MG63 (cell line): ENCODE data around the gene TSBP1. TPM values are rescaled to one million over a fixed set of nuclear protein-coding genes. Genes with fewer than 3 reads are reported as not detected.

Source experiments
- DNase-seq: peaks from one replicate; pipeline ENCODE4 v3.0.0-alpha.2; 2020
- H3K27me3 ChIP-seq: fragments of 250-450 bp; sonication (Bioruptor Pico); 2 replicates; pipeline ENCODE4 v1.5.1; 2020; ENCODE audit warnings: mild to moderate bottlenecking, moderate library complexity
- H3K36me3 ChIP-seq: fragments of 250-450 bp; sonication (Bioruptor Pico); 2 replicates; pipeline ENCODE4 v1.5.1; 2020; ENCODE audit warnings: mild to moderate bottlenecking, moderate library complexity
- H3K4me3 ChIP-seq: fragments of 250-450 bp; sonication (Bioruptor Pico); 2 replicates; pipeline ENCODE4 v1.5.1; 2020; ENCODE audit warnings: mild to moderate bottlenecking, moderate library complexity
- H3K9me3 ChIP-seq: fragments of 250-450 bp; sonication (Bioruptor Pico); 2 replicates; pipeline ENCODE4 v1.5.1; 2020; ENCODE audit warnings: mild to moderate bottlenecking, moderate library complexity
- total RNA-seq: library from RNA; depleted of rRNA; stranded (reverse); fragments of >200 nt; shearing (Covaris generic); gene quantifications from 2 replicates; pipeline ENCODE4 v1.2.3, GENCODE V29; 2014; ENCODE audit warnings: low replicate concordance; rRNA removed

The TSBP1 gene
- total RNA-seq, 1 experiment from 2014 or later = not detected

DNA sequence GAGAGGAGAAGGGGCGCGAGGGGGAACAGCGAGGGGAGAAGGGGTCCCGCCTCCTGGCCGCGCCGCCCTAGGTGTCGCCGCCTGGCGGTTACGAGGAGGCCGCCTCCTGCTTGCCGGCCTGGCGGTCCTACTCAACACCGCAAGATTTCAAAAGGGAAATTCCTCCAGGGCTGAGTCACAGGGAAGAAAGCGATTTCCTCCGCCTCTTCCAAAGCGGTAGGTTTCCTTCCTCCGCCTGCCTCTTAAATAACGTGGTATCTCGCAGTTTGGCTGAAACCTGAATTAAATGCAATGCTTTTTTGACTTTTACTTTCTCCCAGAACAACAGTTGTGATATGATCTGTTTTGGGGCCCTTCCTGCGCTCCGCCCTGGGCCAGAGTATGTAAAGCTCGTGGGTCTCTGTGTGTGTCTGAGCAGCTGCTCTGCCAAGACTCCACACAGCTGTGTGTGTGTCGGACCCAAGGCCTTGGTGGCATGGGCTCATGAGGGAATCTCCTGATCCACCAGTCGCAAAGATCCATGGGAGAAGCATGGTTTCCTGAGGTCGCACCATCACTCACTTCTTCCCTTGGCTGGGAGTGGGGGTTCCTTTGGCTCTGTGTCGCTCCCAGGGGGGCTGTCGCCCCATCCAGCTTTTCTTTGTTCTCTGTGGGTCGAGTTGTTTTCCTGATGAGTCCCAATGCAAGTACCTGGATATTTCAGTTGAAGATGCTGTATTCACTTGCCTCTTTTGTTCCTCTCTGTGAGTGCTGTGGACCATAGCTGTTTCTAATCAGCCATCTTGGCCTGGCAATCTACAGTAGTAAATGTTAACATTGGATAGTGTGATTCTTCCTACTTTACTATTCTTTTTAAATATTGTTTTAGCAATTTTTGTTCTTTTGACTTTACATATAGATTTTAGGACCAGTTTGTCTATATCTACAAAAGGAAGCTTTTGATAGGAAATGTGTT, 116.2 kb downstream of the TSBP1 start:
- H3K36me3 ChIP-seq = no peaks in the 10 kb centered on the region
- H3K27me3 ChIP-seq = no peaks in the 10 kb centered on the region
- peak; percentile 77 for DNase-seq
- peak overlapping the region; percentile 17; the same call in 1 of the 2 replicates for H3K4me3 ChIP-seq
- no peaks in the 10 kb centered on the region for H3K9me3 ChIP-seq

DNA sequence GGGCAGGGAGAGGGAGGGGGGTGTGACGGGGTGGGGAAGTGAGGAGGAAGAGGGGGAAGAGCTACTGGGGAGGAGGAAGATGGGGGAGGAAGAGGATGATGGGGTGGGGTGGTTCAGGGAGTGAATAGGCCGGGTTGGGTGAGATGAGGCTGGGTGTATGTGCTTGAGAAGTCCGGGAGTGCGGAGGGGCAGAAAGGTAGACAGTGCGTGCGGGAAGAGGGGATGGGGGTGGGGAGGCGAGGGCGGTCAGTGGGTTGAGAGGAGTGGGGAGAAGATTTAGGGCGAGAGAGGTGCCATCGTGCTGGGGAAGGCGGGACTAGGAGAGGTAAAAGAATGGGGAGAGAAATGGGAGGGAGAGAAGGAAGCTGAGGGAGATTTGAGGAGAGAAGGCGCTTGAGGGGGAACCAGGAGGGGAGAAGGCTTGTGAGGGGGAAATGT, 116.9 kb downstream of the TSBP1 start:
- Histone ChIP-seq H3K27me3 (no peaks in the 10 kb centered on the region), H3K9me3 (no peaks in the 10 kb centered on the region), H3K4me3 (no peak overlapping the region), H3K36me3 (no peaks in the 10 kb centered on the region)
- DNase-seq = no peak

DNA sequence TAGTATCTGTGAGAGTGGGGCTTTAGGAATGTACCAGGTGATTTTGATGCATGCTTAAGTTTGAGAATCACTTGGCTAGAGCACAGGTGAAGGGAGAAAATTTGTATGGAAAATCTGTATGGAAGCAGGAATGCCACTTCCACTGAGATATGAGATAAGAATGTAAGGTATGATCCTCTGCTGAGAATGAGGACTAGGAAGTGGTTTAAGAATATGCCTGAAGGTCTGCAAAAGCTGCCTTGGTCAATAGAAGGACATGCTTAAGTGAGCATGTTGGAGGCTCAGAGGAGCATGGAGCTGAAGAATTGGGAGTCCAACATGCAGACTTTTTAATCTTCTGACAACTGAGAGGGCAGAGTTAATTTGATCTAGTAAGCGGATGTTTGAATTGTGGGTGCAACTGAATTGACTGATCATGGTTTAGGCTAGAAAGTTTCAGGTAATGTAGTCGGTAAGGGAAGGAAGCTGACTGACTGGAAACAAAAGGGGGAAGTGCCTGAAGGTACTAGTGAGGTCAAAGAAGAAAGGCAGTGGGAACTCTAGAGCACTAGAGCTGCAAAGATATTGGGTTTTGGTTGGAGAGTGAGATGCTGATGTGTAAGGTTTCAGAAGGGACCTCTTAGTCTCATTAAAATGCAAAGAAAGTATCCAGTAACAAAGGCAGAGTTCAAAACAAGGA, 119.2 kb downstream of the TSBP1 start:
- Histone ChIP-seq H3K9me3 (no peaks in the 10 kb centered on the region), H3K4me3 (no peak overlapping the region), H3K36me3 (no peaks in the 10 kb centered on the region), H3K27me3 (no peaks in the 10 kb centered on the region)
- DNase-seq = no peak

DNA sequence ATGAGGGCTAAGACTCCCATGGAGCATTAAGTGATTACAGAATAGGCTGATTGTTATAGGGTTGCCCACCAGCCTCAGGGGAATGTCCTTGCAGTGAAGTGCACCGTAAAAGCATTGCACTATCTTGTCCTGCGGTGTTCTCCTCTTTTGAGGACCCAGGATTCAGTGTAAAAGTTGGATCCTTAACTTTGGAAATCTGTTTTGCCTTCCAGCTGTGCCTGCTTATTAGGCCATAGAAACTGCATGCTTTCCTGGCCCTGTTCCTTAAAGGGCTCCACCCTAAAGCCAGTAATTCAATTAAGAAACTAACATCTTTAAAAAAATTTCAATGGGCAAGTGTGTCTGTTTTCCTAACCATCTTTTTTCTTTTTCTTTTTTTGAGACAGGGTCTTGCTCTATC, 122.4 kb downstream of the TSBP1 start:
- Histone ChIP-seq H3K4me3 (no peak overlapping the region), H3K27me3 (no peaks in the 10 kb centered on the region), H3K36me3 (no peaks in the 10 kb centered on the region), H3K9me3 (no peaks in the 10 kb centered on the region)
- no peak for DNase-seq

- no peaks in the 10 kb centered on the region for H3K27me3 ChIP-seq
- no peaks in the 10 kb centered on the region for H3K9me3 ChIP-seq
- no peaks in the 10 kb centered on the region for H3K36me3 ChIP-seq
- no peak for DNase-seq
- H3K4me3 ChIP-seq = no peak overlapping the region
Observed at GRCh38 chr6:32247401-32247800, 124.3 kb downstream of the TSBP1 start.

GRCh38 chr6:32244946-32245398, 126.7 kb downstream of the TSBP1 start:
- no peaks in the 10 kb centered on the region for H3K9me3 ChIP-seq
- H3K27me3 ChIP-seq = no peaks in the 10 kb centered on the region
- DNase-seq = peak; percentile 65
- H3K4me3 ChIP-seq = no peak overlapping the region
- H3K36me3 ChIP-seq = no peaks in the 10 kb centered on the region

GRCh38 chr6:32244270-32244669, 127.4 kb downstream of the TSBP1 start:
- H3K4me3 ChIP-seq = no peak overlapping the region
- DNase-seq = no peak
- no peaks in the 10 kb centered on the region for H3K36me3 ChIP-seq
- H3K9me3 ChIP-seq = no peaks in the 10 kb centered on the region
- H3K27me3 ChIP-seq = no peaks in the 10 kb centered on the region

Other genes starting within 250 kb of the TSBP1 start
- gene ATF6B, start 243.7 kb downstream of the TSBP1 start, total RNA-seq = 2.9 and 7.5 TPM in 2 replicates
- gene FKBPL, start 241.6 kb downstream of the TSBP1 start, total RNA-seq = 4.0 and 13.0 TPM in 2 replicates
- not detected in 2 replicates for gene PRRT1, start 220.0 kb downstream of the TSBP1 start, total RNA-seq
- gene PPT2, start 217.8 kb downstream of the TSBP1 start, total RNA-seq = 2.9 and 5.9 TPM in 2 replicates
- 1.0 and 2.8 TPM in 2 replicates for gene EGFL8, start 207.3 kb downstream of the TSBP1 start, total RNA-seq
- gene AGPAT1, start 195.8 kb downstream of the TSBP1 start, total RNA-seq = 22.8 and 24.8 TPM in 2 replicates
- 28.7 and 38.3 TPM in 2 replicates for gene RNF5, start 193.5 kb downstream of the TSBP1 start, total RNA-seq
- gene AGER, start 187.7 kb downstream of the TSBP1 start, total RNA-seq = 1.4 TPM in 1 of 2 replicates, not detected in the other
- gene PBX2, start 181.7 kb downstream of the TSBP1 start, total RNA-seq = 10.9 and 13.2 TPM in 2 replicates
- gene GPSM3, start 179.3 kb downstream of the TSBP1 start, total RNA-seq = 0.10 and 0.20 TPM in 2 replicates
- gene NOTCH4, start 147.8 kb downstream of the TSBP1 start, total RNA-seq = 0.25 TPM in 1 of 2 replicates, not detected in the other
- not detected in 2 replicates for gene BTNL2, start 35.3 kb upstream of the TSBP1 start, total RNA-seq
- gene HLA-DRA, start 68.0 kb upstream of the TSBP1 start, total RNA-seq = not detected in 2 replicates
- gene HLA-DRB5, start 158.4 kb upstream of the TSBP1 start, total RNA-seq = not detected in 2 replicates
- gene HLA-DRB1, start 217.9 kb upstream of the TSBP1 start, total RNA-seq = not detected in 2 replicates